Fibroblast of upper back skin (primary cell): ENCODE results near the gene SEMA5A.
A peak's percentile ranks its signal among the peaks of the same experiment; 100 is the strongest.

Experiments used
- DNase-seq: peaks from one replicate; pipeline ENCODE4 v3.0.0-alpha.2; 2013

SEMA5A gene

DNA sequence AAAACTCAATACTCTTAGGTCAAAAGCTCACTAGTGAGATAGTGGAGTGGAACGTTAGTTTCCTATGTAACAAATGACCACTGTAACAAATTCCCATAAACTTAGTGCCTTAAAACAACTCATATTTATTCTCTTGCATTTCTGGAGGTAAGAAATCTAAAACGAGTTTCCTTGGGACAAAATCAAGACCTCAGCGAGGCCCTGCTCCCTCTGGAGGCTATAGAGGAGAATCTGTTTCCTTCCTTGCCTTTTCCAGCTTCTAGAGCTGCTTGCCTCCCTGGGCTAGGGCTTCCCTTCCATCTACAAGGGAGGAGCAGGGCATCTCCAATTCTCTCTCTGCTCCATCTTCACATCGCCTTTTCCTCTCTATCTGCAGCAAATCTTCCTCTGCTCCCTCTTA, 32.0 kb downstream of the SEMA5A start:
- DNase-seq: peak; percentile 59

- DNase-seq: peak; percentile 67
These were observed 33.4 kb downstream of the SEMA5A start for GRCh38 chr5:9512457-9512856.

DNA sequence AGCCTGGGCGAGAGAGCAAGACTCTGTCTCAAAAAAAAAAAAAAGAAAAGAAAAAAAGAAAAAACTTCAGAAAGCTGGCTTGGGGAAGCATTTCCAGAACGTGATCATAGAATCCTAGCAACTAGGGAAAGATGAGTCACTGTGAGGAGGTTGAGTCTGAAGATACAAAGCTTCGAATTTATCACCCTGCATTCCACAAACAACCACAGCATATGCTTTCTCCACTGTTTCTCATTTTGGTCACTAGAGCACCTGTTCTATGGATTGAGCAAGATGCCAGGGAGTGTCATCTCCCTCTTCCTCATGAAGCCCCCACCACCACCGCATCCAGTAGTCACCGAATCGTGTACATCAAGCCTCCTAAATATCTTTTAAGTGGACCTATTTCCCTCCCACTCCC, 37.9 kb downstream of the SEMA5A start:
- DNase-seq: peak; percentile 72

GRCh38 chr5:9505225-9505624, 40.6 kb downstream of the SEMA5A start:
- no peak for DNase-seq

GRCh38 chr5:9502864-9503263, 43.0 kb downstream of the SEMA5A start:
- no peak for DNase-seq

- no peak for DNase-seq
These were observed 43.6 kb downstream of the SEMA5A start for GRCh38 chr5:9502050-9502834.

- DNase-seq: peak; percentile 52
These were observed 45.2 kb downstream of the SEMA5A start for GRCh38 chr5:9500625-9501024.

DNA sequence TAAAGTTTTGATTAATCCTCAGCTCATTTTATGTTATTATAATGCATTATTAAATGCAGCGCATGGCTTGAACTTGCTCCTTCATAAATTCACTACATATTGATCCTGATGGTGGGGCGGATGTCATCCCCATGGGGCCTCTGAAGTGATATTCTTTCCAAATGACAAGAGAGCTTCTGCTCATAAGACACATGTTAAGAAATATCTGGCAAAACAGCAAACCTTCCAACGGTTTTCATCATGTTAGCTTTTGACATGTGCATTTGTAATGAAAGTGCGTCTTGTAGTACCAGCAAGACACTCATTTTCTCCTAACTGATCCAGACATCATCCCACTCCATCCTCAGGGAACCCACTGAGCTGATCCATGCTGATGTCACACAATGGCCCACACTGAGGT, 45.7 kb downstream of the SEMA5A start:
- DNase-seq: no peak

- DNase-seq: no peak
These were observed 46.4 kb downstream of the SEMA5A start for GRCh38 chr5:9499498-9499876.

DNA sequence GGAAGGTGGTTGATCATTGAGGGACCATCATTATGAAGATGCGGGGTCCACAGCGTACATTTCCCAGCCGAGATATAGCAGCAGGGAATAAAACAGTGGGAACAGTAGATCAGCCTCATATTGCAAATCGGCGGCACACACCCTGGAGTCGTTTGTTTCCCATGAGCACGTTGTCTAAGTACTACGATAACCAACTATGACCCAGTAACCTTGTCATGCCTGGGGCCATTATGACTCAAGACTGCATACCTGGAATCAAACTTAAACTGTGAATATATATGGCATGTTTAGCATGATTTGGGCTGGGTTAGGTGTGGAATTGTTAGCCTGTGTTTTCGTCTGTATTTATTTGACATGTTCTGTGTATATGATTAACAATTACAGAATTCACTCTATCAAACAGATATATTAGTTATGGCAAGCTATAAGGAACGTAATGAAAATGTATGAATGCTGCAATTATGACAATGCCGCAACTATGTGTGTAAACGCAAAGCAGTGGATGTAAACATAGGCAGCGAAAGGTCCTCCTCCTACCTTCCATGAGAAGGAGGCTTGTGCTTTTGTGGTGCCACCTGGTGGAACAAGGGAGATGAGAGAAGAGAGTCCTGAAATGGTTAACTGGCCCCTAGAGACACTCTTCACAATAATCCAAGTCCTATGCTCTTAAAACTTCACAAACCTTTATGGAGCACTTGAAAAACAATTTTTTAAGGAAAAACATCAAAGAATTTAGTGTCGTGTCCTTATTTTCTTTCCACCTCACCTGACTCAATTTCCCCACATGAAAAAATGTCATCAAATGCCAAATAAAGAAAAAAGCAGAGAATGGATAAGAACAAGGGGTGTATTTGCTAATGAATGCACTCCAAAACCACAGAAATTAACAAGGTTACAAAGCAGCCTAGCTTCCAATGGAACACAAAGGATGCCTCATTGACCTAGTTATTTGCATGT, 47.1 kb downstream of the SEMA5A start:
- peak; percentile 53 for DNase-seq

GRCh38 chr5:9497347-9497746, 48.5 kb downstream of the SEMA5A start:
- no peak for DNase-seq

- DNase-seq: no peak
These were observed 49.1 kb downstream of the SEMA5A start for GRCh38 chr5:9496801-9497200.

DNA sequence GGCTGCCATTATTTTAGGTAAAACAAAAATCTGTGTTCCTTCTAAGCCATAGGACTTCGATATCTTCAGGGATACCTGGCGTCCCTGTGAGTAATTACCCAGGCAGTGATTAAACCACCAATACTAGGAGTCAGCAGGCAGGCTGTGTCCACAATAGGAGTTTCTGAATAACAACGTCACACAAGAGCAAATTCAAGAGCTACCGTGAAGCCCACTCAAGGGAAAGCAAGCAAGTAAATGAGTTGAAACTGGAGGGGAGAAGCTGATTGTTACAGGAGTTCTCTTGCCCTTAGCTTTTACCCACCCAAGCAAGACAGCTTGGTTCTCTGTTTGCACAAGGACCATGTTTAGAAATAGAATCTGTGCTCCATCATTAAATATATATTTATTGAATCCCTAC, 50.8 kb downstream of the SEMA5A start:
- DNase-seq: no peak

GRCh38 chr5:9494301-9494700, 51.6 kb downstream of the SEMA5A start:
- DNase-seq: no peak

GRCh38 chr5:9490494-9491097, 55.3 kb downstream of the SEMA5A start:
- no peak for DNase-seq

- DNase-seq: peak; percentile 71
These were observed 62.1 kb downstream of the SEMA5A start for GRCh38 chr5:9483779-9484178.

DNA sequence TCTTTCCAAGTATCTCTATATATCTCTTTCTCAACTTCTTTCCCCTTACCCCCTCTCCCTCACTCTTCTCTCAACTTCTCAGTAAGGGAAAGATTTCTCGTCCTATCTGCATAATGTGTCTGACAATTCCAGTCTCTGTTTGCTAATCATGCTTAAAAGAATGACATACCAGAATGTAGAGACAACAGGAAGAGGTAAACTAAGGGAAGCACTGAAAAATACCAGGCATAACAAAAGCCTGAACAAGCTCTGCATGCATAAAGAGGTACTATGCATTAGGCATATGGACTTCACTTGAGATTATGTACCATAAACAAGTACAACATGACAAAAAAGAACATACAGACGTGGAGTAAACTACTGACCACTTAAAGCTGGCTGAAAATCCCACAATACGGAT, 62.6 kb downstream of the SEMA5A start:
- DNase-seq: peak; percentile 63

- no peak for DNase-seq
These were observed 63.5 kb downstream of the SEMA5A start for GRCh38 chr5:9482381-9482780.

- DNase-seq: no peak
These were observed 65.4 kb downstream of the SEMA5A start for GRCh38 chr5:9480499-9480898.

DNA sequence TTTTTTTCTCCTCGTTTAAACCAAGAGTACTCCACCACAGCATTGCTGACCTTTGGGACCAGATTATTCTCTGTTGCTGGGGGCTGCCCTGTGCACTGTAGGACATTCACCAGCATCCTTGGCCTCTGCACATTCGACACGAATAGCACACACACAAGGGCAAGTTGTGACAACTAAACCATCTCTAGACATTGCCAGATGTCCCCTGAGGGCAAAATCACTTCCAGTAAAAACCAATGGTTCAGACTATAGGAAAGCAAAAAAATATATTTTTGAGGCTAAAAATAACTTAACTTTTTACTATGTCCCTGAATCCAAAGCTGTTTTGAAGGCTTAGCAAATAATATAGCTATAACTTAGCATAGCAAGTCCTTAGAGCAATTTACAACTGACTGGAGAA, 65.9 kb downstream of the SEMA5A start:
- DNase-seq: no peak

DNA sequence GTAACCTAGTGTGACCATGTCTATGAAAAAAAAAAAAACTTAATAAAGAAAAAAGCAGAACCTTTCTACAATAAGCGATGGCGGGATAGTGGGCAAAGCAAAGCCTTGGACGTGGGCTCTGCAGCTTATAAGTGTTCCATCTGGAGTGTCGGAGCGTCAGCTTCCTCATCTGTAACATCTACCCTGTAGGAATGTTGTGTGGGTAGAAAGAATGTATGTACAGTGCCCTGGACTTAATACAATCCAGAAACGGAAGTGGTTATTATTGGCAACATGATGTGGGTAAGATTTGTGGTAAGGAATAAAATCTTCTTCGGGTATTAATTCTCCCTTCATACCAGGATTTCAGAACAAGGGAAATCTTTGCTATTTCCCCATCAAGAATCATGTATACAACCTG, 66.5 kb downstream of the SEMA5A start:
- DNase-seq: peak; percentile 92

- no peak for DNase-seq
These were observed 68.3 kb downstream of the SEMA5A start for GRCh38 chr5:9477537-9477936.

DNA sequence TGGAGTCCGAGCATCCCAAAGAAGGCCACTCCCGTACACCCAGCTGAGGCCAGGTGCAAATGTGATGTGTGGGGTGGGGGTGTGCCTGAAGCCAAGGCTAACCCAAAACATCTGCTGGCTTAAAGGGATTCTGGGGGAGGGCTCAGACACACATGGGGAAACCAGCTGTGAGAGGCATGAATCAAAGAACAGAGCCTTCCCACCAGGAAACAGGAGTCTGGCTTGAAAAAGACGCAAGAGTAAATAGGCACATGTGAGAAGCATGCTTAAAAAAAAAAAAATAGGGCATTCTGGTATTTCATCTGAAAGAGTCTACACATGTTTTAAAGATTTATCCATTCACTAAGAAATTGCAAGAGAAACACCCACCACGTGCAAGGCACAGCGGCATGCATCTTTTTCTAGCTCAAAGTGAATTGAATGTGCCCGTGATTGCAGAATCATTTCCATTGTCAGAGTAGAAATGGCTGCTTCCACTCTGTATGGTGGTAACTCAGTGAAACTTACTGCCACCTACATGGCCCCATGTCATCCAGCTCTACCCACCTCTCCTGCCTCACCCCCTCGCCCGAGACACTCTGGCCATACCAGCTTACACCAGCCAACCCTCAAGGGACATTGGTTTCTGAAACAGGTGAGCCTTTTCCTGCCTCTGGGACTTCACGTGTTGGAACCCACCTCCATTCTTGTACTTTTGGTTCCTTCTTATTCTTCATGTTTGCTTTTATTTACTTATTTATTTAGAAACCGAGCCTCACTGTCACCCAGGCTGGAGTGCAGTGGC, 71.5 kb downstream of the SEMA5A start:
- DNase-seq: peak; percentile 72
